ENCODE measurements around the gene SARNP. TPM values are rescaled to one million over a fixed set of nuclear protein-coding genes. Genes with fewer than 3 reads are reported as not detected.

Gene SARNP
- total RNA-seq, 4 donors from 2014 or later: 46.5 to 66.2 (median 62.8) TPM

DNA sequence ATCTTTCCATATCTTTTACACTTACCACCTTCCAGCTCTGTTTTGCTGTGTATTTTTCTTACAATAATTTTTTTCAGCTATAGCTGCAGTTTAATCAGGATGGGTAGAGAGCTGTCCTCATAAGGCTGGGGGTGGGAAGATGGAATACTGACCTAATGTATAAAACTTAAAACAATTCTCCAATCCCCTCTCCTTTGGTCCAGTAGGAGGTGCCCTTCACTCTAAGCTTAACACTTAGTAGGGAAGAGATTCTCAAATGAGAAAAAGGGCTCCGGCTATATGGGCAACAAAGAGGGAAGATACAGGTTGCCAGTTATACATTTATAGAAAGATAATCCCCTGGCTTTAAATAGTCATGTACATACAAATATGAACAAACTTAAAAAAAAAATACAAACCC is 3.2 kb upstream of the SARNP start:
- Histone ChIP-seq H3K4me1 (peaks cover 15 to 24% of the 10 kb centered on the region in 2 donors), H3K9me3 (no peaks in the 10 kb centered on the region), H3K27me3 (no peaks in the 10 kb centered on the region), H3K27ac (no peak overlapping the region), H3K36me3 (peaks cover 3 to 38% of the 10 kb centered on the region in 2 donors), H3K4me3 (no peak overlapping the region)
- ATAC-seq: no peak
- TF ChIP-seq, protein P1, sequence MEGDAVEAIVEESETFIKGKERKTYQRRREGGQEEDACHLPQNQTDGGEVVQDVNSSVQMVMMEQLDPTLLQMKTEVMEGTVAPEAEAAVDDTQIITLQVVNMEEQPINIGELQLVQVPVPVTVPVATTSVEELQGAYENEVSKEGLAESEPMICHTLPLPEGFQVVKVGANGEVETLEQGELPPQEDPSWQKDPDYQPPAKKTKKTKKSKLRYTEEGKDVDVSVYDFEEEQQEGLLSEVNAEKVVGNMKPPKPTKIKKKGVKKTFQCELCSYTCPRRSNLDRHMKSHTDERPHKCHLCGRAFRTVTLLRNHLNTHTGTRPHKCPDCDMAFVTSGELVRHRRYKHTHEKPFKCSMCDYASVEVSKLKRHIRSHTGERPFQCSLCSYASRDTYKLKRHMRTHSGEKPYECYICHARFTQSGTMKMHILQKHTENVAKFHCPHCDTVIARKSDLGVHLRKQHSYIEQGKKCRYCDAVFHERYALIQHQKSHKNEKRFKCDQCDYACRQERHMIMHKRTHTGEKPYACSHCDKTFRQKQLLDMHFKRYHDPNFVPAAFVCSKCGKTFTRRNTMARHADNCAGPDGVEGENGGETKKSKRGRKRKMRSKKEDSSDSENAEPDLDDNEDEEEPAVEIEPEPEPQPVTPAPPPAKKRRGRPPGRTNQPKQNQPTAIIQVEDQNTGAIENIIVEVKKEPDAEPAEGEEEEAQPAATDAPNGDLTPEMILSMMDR (IDR thresholded peaks at IDR 0.05 in 4 of 5, conservative IDR thresholded peaks at IDR 0.05 in 1 of 5): no peak
- no peak for TF ChIP-seq POLR2A (IDR thresholded peaks at IDR 0.05)
- intact Hi-C loops (cut with DNase I; ENCODE audit: low total_unique reads) (no loop called here), in situ Hi-C loops (cut with MboI; ENCODE audit: low sequenced_read_pairs in 4 of 4) (loop anchor here in 2 of 4 donors (10.0 to 25.0 kb wide), 3 partner anchors 86 to 158 kb away; partner anchors contain the start of genes DGKA (in 1 of the 2) and PYM1 (in 1 of the 2))
- no peak for DNase-seq

DNA sequence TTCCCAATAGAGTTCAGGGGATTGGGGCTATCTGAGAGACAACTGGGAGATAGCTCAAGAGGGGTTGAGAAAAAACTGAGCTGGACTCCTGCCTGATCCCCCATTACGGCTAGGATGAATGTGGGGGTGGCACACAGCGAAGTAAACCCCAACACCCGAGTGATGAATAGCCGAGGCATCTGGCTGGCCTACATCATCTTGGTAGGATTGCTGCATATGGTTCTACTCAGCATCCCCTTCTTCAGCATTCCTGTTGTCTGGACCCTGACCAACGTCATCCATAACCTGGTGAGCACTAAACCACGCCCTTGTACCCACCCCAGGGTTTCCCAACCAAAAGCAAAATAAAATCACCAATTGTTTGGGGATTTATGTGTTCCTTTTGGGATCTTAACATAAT is 1.4 kb upstream of the SARNP start:
- H3K9me3 ChIP-seq: no peaks in the 10 kb centered on the region
- in situ Hi-C loops (cut with MboI; ENCODE audit: low sequenced_read_pairs in 4 of 4): loop anchor here (5.0 to 25.0 kb wide), 6 partner anchors 82 to 157 kb away; partner anchors contain the start of genes PYM1 (in 3 of the 4) and DGKA (in 2 of the 4)
- peak overlapping the region in 1 of 4 donors; percentile 96 for H3K4me3 ChIP-seq
- peaks cover 3 to 38% of the 10 kb centered on the region in 2 donors for H3K36me3 ChIP-seq
- ATAC-seq (no peak), DNase-seq (no peak)
- no peaks in the 10 kb centered on the region for H3K27me3 ChIP-seq
- peaks cover 22 to 28% of the 10 kb centered on the region in 2 donors for H3K4me1 ChIP-seq
- H3K27ac ChIP-seq: peak overlapping the region in 3 of 4 donors; percentile 79 to 89 (median 89)
- intact Hi-C loops (cut with DNase I; ENCODE audit: low total_unique reads): loop anchor here (1.0 to 10.0 kb wide), 4 partner anchors 153 to 286 kb away; partner anchors contain the start of genes PA2G4, RAB5B and RPS26
- TF ChIP-seq POLR2A (IDR thresholded peaks at IDR 0.05): no peak
- TF ChIP-seq, protein P1 (IDR thresholded peaks at IDR 0.05 in 4 of 5, conservative IDR thresholded peaks at IDR 0.05 in 1 of 5): no peak

DNA sequence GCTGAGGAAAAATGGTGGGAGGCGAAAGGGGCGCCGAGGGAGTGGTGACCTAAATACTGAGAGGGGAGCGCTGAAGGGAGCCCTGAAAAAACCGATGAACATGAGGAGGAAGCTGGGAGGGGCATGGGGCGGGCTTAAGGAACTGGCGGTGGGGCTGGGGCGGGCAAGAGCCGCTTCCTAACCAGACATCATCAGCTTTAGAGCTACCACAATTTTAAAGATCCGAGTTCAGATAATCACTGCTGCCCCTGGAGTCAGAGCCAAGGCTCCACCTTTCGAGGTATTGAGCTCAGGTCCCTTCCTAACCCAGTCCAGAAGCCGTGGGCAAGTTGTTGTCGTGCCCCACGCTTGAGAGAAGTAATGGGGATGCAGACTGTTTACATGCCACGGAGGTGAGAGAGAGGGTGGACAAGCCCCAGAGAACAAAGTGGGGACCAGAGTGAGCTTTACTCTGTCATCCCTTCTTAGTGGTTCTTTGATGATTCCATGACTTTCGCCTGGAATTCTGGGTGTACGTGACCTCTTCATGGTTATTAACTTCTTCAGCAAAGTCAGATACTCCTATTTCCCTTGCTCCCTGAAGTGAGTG is 710 bp upstream of the SARNP start:
- Histone ChIP-seq H3K36me3 (peaks cover 3 to 41% of the 10 kb centered on the region in 2 donors), H3K4me1 (peaks cover 22 to 28% of the 10 kb centered on the region in 2 donors), H3K27me3 (no peaks in the 10 kb centered on the region), H3K4me3 (peak overlapping the region; percentile 65 to 96 (median 72)), H3K9me3 (no peaks in the 10 kb centered on the region), H3K27ac (peak overlapping the region; percentile 79 to 89 (median 85))
- in situ Hi-C loops (cut with MboI; ENCODE audit: low sequenced_read_pairs in 4 of 4): loop anchor here (5.0 to 25.0 kb wide), 6 partner anchors 81 to 156 kb away; partner anchors contain the start of genes PYM1 (in 3 of the 4) and DGKA (in 2 of the 4)
- peak; percentile 43 to 54 for ATAC-seq
- DNase-seq: no peak
- intact Hi-C loops (cut with DNase I; ENCODE audit: low total_unique reads): loop anchor here (1.0 to 10.0 kb wide), 4 partner anchors 154 to 287 kb away; partner anchors contain the start of genes PA2G4, RAB5B and RPS26
- no peak for TF ChIP-seq POLR2A (IDR thresholded peaks at IDR 0.05)
- TF ChIP-seq, protein P1 (IDR thresholded peaks at IDR 0.05 in 4 of 5, conservative IDR thresholded peaks at IDR 0.05 in 1 of 5): no peak

DNA sequence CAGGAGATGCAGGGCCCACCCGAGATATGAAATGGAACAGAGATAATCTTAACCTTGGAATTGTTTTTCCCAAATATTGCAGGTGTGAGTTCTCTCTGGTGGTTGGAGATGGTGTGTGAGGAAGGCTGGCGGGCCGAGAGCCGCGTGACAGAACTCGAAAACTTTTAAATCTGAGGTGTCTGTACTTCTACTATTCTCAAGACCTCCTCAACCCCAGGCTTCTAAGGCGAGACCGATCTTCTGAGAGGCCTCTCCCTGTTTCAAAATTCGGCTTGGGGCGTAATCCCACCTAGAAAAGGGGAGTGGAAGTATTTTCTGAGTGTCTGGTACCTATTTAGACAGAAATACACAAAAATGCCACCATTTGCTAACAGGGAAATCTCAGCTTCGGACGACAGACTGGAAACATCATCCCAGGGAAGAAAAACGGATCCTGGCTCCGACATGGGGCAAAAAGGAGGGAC is 611 bp downstream of the SARNP start:
- in situ Hi-C loops (cut with MboI; ENCODE audit: low sequenced_read_pairs in 4 of 4): loop anchor here (5.0 to 25.0 kb wide), 6 partner anchors 80 to 155 kb away; partner anchors contain the start of genes PYM1 (in 3 of the 4) and DGKA (in 2 of the 4)
- Histone ChIP-seq H3K4me1 (peaks cover 28 to 35% of the 10 kb centered on the region in 2 donors), H3K36me3 (peaks cover 0 to 29% of the 10 kb centered on the region in 2 donors), H3K9me3 (no peaks in the 10 kb centered on the region), H3K4me3 (peak overlapping the region; percentile 73 to 96 (median 82)), H3K27ac (peak overlapping the region; percentile 87 to 93 (median 90)), H3K27me3 (no peaks in the 10 kb centered on the region)
- no peak for TF ChIP-seq POLR2A (IDR thresholded peaks at IDR 0.05)
- TF ChIP-seq, protein P1 (IDR thresholded peaks at IDR 0.05 in 4 of 5, conservative IDR thresholded peaks at IDR 0.05 in 1 of 5): no peak
- intact Hi-C loops (cut with DNase I; ENCODE audit: low total_unique reads): loop anchor here (1.0 to 10.0 kb wide), 6 partner anchors 12 to 288 kb away; partner anchors contain the start of genes CD63, DNAJC14, PA2G4 and PYM1
- DNase-seq (no peak), ATAC-seq (no peak)

All from gastrocnemius medialis (tissue), 4 donors.